GM19468 (cell line): ENCODE results near the gene FICD.

ENCODE experiments used
- ATAC-seq: cut with Tn5 transposase; IDR thresholded peaks from one replicate; pipeline ENCODE4 v1.9.1; 2021; ENCODE audit warnings: mild to moderate bottlenecking, moderate library complexity, moderate number of reproducible peaks; ENCODE audit not compliant: unreplicated experiment; ENCODE audit errors: extremely low read depth

FICD gene

GRCh38 chr12:108495823-108496579 is 19.1 kb upstream of the FICD start:
- ATAC-seq, result no peak

- no peak for ATAC-seq
Observed at GRCh38 chr12:108498136-108498535, 16.9 kb upstream of the FICD start.

GRCh38 chr12:108502922-108503321 is 12.2 kb upstream of the FICD start:
- no peak for ATAC-seq

GRCh38 chr12:108505129-108505528 is 9.9 kb upstream of the FICD start:
- no peak for ATAC-seq

GRCh38 chr12:108507971-108508642 is 7.0 kb upstream of the FICD start:
- no peak for ATAC-seq

GRCh38 chr12:108509806-108510205 is 5.3 kb upstream of the FICD start:
- ATAC-seq, result no peak

GRCh38 chr12:108510836-108511235 is 4.2 kb upstream of the FICD start:
- ATAC-seq, result no peak

- ATAC-seq, result no peak
Observed at GRCh38 chr12:108511633-108512540, 3.2 kb upstream of the FICD start.

GRCh38 chr12:108514468-108514972 is 557 bp upstream of the FICD start:
- ATAC-seq, result no peak

GRCh38 chr12:108515916-108516315 is 839 bp downstream of the FICD start:
- ATAC-seq, result no peak

- no peak for ATAC-seq
Observed at GRCh38 chr12:108516511-108517275, 1.6 kb downstream of the FICD start.

GRCh38 chr12:108517288-108518100 is 2.4 kb downstream of the FICD start:
- ATAC-seq, result no peak

- no peak for ATAC-seq
Observed at GRCh38 chr12:108518101-108518715, 3.1 kb downstream of the FICD start.

GRCh38 chr12:108518716-108519496 is 3.8 kb downstream of the FICD start:
- no peak for ATAC-seq

GRCh38 chr12:108519558-108519957 is 4.5 kb downstream of the FICD start:
- ATAC-seq, result no peak

GRCh38 chr12:108523365-108523764 is 8.3 kb downstream of the FICD start:
- no peak for ATAC-seq

GRCh38 chr12:108525681-108526080 is 10.6 kb downstream of the FICD start:
- ATAC-seq, result no peak
